GM21447 (cell line): ENCODE measurements around the gene PAFAH1B1.
"Not testable (repeated sequence)": the region's sequence is repeated elsewhere in the genome, so short reads cannot be mapped to it uniquely, and the experiment has no call there.

Experiments
- ATAC-seq: cut with Tn5 transposase; IDR thresholded peaks from one replicate; pipeline ENCODE4 v1.9.1; 2021; ENCODE audit not compliant: unreplicated experiment

PAFAH1B1 gene

DNA sequence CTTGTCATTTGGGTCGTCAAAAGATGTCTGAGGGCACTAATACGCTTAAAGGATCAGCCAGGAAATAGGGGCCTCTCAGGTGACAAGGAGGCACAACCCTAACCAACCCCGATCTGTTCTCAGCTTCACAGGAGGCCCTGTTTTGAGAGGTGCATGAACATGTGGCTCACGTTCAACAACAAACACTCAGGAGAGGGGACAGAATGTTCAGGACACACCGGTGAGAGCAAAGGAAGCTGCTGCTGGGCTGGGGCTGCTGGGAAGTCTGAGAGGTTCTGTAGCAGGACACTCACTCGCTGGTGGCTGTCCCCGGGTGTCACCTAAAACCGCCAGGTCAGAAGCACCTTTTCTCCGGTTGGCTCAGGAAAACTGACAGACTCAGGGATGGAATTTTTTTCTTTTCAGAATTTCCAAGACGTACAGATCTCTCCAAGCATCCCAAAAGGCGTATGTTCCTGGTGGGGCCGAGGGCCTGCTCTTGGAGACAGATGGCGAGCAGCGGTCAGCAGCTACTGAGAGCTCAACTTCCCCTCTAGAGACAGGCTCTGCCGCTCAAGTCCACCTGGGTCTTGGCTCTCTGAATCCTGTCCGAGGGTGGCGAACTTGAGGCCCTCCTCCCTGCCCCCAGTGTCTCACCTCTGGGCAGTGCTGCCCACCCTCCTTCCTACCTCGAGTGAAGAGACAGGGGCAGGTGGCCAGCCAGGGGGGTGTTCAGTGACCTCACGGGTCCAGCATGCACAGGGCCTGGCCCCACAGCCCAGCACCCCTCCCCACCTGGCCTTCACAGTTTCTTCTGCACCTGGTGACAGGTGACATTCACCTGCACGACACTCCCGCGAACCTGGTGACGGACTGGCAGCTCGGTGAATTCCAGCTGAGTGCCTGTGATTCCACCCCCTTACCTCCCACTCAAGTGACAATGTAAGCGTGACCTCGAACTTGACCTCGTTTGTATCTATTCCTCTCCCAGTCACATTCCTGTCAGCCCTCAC, 95.2 kb downstream of the PAFAH1B1 start:
- no peak for ATAC-seq

- ATAC-seq: no peak
These were observed 96.1 kb downstream of the PAFAH1B1 start for GRCh38 chr17:2689411-2690164.

DNA sequence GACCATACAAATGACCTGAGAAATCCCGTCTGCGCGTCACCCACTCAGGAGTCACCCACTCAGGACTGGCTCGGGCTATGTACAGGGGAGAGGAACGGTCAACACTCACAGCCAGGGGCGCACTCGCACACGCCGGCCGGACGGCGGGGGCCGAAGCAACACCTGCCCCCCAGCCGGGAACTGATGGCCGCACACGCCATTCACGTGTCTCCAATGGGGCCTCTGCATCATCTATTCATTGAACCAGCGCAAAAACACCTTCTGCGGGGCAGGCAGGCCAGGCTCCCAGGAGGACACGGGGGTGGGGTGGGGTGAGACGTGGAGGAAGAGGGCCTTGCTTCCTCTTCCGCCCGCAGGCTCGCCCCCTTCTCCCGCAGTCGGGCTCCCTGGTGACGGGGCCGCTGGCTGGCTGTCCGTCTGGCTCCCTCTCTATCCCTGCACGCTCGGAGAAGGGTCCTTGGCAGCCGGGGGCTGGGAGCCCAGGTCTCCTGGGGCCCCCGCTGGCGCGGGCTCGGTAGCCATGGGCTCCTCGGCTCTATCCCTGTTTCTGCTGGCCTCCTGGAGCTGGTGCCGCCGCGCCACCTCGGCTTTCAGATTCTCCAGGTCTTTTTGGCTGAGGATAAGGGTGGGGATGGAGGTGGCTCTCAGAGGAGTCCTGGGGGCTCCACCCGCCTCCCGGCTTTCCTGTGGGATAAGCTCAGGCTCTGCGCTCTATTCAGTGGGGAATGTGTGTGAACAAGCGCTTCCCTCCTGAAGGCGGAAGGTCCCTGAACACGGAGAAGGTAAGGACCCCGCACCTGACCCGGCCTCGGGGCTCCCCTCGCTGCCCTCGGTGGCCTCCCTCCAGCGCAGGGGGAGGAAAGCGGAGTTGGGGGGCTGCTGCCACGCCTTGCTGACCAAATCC, 97.0 kb downstream of the PAFAH1B1 start:
- no peak for ATAC-seq

DNA sequence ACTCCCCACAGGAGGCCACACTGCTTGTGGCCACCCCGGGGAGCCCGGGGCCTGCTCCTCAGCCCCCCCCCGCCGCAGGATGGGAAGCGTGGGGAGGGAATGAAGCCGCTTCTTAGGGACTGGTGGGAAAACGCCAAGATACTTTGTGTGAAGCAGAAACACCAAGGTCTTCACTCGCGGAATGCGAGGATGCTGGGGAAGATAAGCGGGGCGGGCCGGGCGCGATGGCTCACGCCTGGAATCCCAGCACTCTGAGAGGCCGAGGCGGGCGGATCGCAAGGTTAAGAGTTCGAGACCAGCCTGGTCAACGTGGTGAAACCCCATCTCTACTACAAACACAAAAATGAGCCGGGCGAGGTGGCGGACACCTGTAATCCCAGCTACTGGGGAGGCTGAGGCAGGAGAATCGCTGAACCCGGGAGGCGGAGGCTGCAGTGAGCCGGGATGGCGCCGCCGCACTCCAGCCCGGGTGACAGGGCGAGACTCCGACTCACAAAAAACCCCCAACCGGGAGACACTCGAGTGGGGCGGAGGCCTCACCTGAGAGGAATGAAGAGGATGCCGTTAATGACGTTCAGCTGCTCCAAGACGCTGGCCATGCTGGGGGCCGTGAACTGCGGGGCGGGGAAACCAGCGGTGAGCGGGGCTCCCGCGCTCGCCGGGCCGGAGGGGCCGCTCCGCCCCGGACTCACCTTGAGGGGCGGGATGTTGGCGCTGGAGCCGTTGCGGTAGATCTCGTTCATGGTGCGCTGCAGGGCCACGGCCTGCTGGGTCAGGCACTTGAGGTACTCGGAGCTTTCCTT, 97.8 kb downstream of the PAFAH1B1 start:
- no peak for ATAC-seq

GRCh38 chr17:2691965-2692780, 98.7 kb downstream of the PAFAH1B1 start:
- ATAC-seq: no peak

- ATAC-seq: no peak
These were observed 99.3 kb downstream of the PAFAH1B1 start for GRCh38 chr17:2692781-2693135.

DNA sequence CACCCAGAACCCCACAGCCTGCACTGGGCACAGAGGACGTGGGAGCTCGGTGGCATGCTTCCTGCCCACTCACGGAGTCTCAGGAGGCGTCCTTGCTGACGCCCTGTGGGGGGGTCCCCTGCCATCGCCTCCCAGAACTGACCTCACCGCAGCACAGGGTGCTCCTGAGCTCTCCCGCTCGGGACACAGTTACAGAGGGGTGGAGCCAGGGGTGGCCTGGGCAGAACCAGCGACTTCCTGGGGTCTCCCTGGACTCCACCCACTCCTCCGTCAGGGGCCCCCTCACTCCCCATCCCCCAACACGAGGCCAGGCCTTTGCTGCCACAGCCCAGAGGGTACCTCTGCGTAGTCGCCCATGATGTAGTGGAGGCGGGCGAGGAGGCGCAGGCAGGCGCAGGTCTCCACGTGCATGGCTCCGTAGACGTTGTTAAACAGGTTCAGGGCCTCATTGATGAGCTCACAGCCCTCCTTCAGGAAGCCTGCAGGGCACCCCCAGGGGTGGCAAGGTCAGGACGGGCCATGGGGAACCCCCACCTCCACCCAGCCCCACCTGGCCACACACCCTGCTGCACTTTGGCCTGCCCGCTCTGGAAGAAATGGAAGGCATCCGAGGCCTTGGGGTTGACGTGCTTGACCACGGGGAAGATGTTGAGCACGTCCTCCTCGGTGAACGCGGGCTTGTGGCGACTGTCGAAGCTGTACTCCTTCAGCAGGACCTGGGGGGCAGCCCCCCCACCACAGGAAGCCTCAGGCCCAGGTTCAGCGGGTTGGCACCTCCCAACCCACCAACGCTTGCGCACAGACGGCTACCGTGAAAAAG, 100.3 kb downstream of the PAFAH1B1 start:
- no peak for ATAC-seq

GRCh38 chr17:2694381-2695242, 101.2 kb downstream of the PAFAH1B1 start:
- no peak for ATAC-seq

DNA sequence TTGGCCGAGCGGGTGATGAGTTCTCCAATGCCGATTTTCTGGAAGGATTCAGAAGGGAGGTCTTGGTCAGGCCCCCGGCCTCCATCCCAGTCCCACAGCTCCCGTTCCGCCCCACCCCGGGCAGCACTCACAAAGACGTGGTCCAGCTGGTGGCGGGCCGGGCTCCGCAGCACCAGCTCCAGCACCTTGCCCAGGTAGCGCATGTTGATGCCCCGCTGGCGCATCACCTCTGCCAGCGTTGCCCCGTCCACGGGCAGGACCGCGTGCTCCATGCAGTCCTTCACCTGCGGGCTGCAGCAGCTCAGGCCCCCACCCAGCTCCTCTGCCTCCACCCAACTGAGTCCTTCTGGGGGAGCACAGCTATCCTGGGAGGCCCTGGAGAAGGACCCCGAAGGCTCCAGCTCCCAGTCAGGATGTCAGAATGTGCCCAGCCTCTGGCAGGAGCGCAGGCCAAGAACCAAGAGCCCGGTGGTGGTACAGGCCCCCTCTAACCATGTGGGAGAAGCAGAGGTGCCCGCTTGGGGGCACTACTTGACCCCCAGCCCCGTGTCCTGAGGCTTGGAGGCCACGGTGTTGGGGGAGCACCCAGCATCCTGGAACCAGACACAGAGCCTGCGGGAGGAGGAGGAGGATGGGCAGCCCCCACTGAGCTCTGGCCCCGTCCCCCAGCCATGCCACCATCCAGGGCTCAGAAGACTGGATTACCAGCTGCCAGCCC, 101.9 kb downstream of the PAFAH1B1 start:
- ATAC-seq: no peak

DNA sequence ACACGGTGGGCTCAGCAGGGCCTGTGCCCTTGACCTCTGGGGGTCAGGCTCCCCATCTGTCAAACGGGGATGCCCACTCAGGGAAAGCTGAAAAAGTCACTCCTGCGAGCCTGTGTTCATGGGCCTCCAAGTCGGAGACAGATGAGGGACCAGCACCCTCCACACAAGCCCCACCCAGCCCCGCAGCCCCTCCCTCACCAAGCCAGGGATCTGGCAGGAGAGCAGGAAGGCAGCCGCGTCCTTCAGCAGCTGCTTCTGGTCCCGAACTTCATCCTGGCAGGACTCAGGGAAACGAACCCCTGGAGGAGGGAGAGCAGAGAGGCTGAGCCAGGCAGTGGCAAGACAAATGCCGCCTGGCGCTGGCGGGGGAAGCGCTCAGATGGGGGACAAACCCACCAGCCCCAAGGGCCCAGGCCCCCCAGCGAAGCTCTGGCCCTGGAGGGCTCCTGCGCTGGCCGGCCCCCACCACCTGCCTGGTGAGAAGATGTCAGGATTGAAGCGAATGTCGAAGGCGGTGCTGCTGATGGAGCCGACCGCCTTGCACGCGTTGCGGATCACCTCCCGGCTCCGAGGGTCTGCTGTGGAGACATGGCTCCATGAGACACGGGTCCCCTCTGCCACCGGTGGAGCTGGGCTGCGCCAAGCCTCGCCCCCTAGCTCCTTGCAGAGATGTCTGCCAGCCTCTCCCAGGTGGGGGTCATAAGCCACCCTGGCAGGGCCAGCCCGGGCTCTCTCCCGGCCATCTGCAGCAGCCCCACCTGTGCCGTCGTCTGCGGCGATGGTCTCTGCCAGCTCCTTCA, 102.7 kb downstream of the PAFAH1B1 start:
- ATAC-seq: no peak

- ATAC-seq: no peak
These were observed 104.2 kb downstream of the PAFAH1B1 start for GRCh38 chr17:2697611-2698162.

- not testable (repeated sequence) for ATAC-seq
These were observed 105.9 kb downstream of the PAFAH1B1 start for GRCh38 chr17:2699216-2699805.

- no peak for ATAC-seq
These were observed 106.6 kb downstream of the PAFAH1B1 start for GRCh38 chr17:2700030-2700490.

- ATAC-seq: no peak
These were observed 107.2 kb downstream of the PAFAH1B1 start for GRCh38 chr17:2700491-2701141.
